A673 (cell line): ENCODE data around the gene ANK2. TPM values are rescaled to one million over a fixed set of nuclear protein-coding genes. Genes with fewer than 3 reads are reported as not detected.

Experiments used
- BruUV-seq: library from RNA; stranded (reverse); fragments of 400-500 nt; replicated peaks from 2 replicates; lab custom pipeline; 2021; lab: Mats Ljungman, UMichigan
- CTCF ChIA-PET: fragments of 300-600 bp; sonication (Branson Sonifier 250); formaldehyde crosslinking; loops from one replicate; lab custom pipeline; 2022; ENCODE audit warnings: antibody characterized with exemption; lab: Charles Lee
- POLR2A ChIA-PET: fragments of 300-600 bp; sonication (Branson Sonifier 250); formaldehyde crosslinking; loops from one replicate; lab custom pipeline; 2022; ENCODE audit warnings: antibody characterized with exemption; ENCODE audit not compliant: low non-redundant PET; lab: Charles Lee
- DNase-seq: peaks from one replicate; pipeline ENCODE4 v3.0.0-alpha.2; 2015; ENCODE audit warnings: low spot score
- H3K27ac ChIP-seq: fragments of 200-600 bp; sonication (generic); 2 replicates; pipeline ENCODE4 v1.5.1; 2016; ENCODE audit warnings: mixed run types, low read depth, mild to moderate bottlenecking, mixed read lengths, antibody characterized with exemption, low read length; ENCODE audit not compliant: poor library complexity, severe bottlenecking
- H3K27me3 ChIP-seq: fragments of 200-600 bp; sonication (generic); replicated peaks from 2 replicates; pipeline ENCODE4 v1.6.1; 2017; ENCODE audit warnings: mixed run types, low read depth, mild to moderate bottlenecking, mixed read lengths, antibody characterized with exemption, low read length; ENCODE audit not compliant: insufficient read depth, poor library complexity
- H3K36me3 ChIP-seq: fragments of 200-600 bp; sonication (generic); 2 replicates; pipeline ENCODE4 v1.6.1; 2016; ENCODE audit warnings: mixed run types, mild to moderate bottlenecking, mixed read lengths, antibody characterized with exemption, low read length; ENCODE audit not compliant: insufficient read depth, poor library complexity, severe bottlenecking
- H3K4me1 ChIP-seq: fragments of 200-600 bp; sonication (generic); 2 replicates; pipeline ENCODE4 v1.6.1; 2017; ENCODE audit warnings: mixed run types, mild to moderate bottlenecking, mixed read lengths, antibody characterized with exemption, low read length; ENCODE audit not compliant: insufficient read depth, poor library complexity, severe bottlenecking
- H3K4me3 ChIP-seq: fragments of 200-600 bp; sonication (generic); 2 replicates; pipeline ENCODE4 v1.5.1; 2016; ENCODE audit warnings: low read depth, mixed run types, mild to moderate bottlenecking, mixed read lengths, low read length; ENCODE audit not compliant: poor library complexity, severe bottlenecking
- H3K9me3 ChIP-seq: fragments of 200-600 bp; sonication (generic); 2 replicates; pipeline ENCODE4 v1.6.1; 2016; ENCODE audit warnings: mixed run types, low read depth, mild to moderate bottlenecking, mixed read lengths, antibody characterized with exemption, low read length; ENCODE audit not compliant: poor library complexity, severe bottlenecking
- EZH2 ChIP-seq: fragments of 200-600 bp; sonication (generic); IDR thresholded peaks from 2 replicates; pipeline ENCODE4 v1.6.1; 2017; ENCODE audit warnings: borderline replicate concordance, low read depth, mild to moderate bottlenecking, mixed read lengths, antibody characterized with exemption, low read length; ENCODE audit not compliant: poor library complexity, severe bottlenecking
- intact Hi-C: fragments of 100-400 bp; cut with micrococcal nuclease; formaldehyde crosslinking; loops from one replicate; pipeline ENCODE4 v1.10.0; 2022; ENCODE audit not compliant: unreplicated experiment
- total RNA-seq: library from RNA; stranded (reverse); gene quantifications from 2 replicates; pipeline ENCODE4 v1.2.3, GENCODE V29; 2021
- TF ChIP-seq, protein P1 (sequence below): fragments of 300-800, 200-600 bp; sonication (generic); conservative IDR thresholded peaks from 2 replicates; pipeline ENCODE4 v1.5.1; 2017; ENCODE audit warnings: low read depth, mild to moderate bottlenecking, antibody characterized with exemption, low read length, moderate library complexity, mixed read lengths

ANK2 gene
- total RNA-seq, 1 experiment from 2014 or later = 12.7 TPM

- Histone ChIP-seq H3K4me3 (no peak overlapping the region), H3K4me1 (no peaks in the 10 kb centered on the region), H3K27me3 (no peaks in the 10 kb centered on the region), H3K9me3 (no peaks in the 10 kb centered on the region), H3K27ac (no peak overlapping the region), H3K36me3 (no peaks in the 10 kb centered on the region)
- ChIA-PET POLR2A (no interaction called here), CTCF (no interaction called here)
- no TSS peak for BruUV-seq
- intact Hi-C loops = no loop called here
- no peak for TF ChIP-seq EZH2
- TF ChIP-seq, protein P1, sequence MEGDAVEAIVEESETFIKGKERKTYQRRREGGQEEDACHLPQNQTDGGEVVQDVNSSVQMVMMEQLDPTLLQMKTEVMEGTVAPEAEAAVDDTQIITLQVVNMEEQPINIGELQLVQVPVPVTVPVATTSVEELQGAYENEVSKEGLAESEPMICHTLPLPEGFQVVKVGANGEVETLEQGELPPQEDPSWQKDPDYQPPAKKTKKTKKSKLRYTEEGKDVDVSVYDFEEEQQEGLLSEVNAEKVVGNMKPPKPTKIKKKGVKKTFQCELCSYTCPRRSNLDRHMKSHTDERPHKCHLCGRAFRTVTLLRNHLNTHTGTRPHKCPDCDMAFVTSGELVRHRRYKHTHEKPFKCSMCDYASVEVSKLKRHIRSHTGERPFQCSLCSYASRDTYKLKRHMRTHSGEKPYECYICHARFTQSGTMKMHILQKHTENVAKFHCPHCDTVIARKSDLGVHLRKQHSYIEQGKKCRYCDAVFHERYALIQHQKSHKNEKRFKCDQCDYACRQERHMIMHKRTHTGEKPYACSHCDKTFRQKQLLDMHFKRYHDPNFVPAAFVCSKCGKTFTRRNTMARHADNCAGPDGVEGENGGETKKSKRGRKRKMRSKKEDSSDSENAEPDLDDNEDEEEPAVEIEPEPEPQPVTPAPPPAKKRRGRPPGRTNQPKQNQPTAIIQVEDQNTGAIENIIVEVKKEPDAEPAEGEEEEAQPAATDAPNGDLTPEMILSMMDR = no peak
- no peak for DNase-seq
These were observed 21.8 kb downstream of the ANK2 start for GRCh38 chr4:113071274-113071673.

- Histone ChIP-seq H3K4me1 (no peaks in the 10 kb centered on the region), H3K27ac (no peak overlapping the region), H3K9me3 (no peaks in the 10 kb centered on the region), H3K4me3 (no peak overlapping the region), H3K27me3 (no peaks in the 10 kb centered on the region), H3K36me3 (no peaks in the 10 kb centered on the region)
- BruUV-seq = no TSS peak
- CTCF ChIA-PET = no interaction called here
- POLR2A ChIA-PET = no interaction called here
- DNase-seq = no peak
- intact Hi-C loops = no loop called here
- no peak for TF ChIP-seq EZH2
- TF ChIP-seq, protein P1 = no peak
These were observed 22.4 kb downstream of the ANK2 start for GRCh38 chr4:113071805-113072204.

- Histone ChIP-seq H3K9me3 (no peaks in the 10 kb centered on the region), H3K4me1 (no peaks in the 10 kb centered on the region), H3K27me3 (no peaks in the 10 kb centered on the region), H3K4me3 (no peak overlapping the region), H3K27ac (no peak overlapping the region), H3K36me3 (no peaks in the 10 kb centered on the region)
- ChIA-PET CTCF (no interaction called here), POLR2A (no interaction called here)
- intact Hi-C loops = no loop called here
- no TSS peak for BruUV-seq
- DNase-seq = no peak
- TF ChIP-seq, protein P1 = no peak
- no peak for TF ChIP-seq EZH2
These were observed 24.1 kb downstream of the ANK2 start for GRCh38 chr4:113073451-113074005.
